HCT116 (cell line): ENCODE data around the gene SNX22. TPM values are rescaled to one million over a fixed set of nuclear protein-coding genes. Genes with fewer than 3 reads are reported as not detected.

Experiments used
- ATAC-seq: fragments of 200-7000 bp; cut with Tn5 transposase; 2 replicates; pipeline ENCODE4 v1.9.1; 2020; ENCODE audit warnings: mild to moderate bottlenecking, moderate library complexity
- BruUV-seq: library from RNA; stranded (reverse); fragments of 400-500 nt; replicated peaks from 2 replicates; lab custom pipeline; 2021; lab: Mats Ljungman, UMichigan
- CTCF ChIA-PET: fragments of 300-600 bp; sonication (Branson Sonifier 250); formaldehyde crosslinking; loops from one replicate; lab custom pipeline; 2021; ENCODE audit warnings: antibody characterized with exemption; lab: Charles Lee
- POLR2A ChIA-PET: fragments of 300-600, 350-600 bp; sonication (Branson Sonifier 250); formaldehyde crosslinking; loops from one replicate; lab custom pipeline; 2021; ENCODE audit warnings: antibody characterized with exemption; lab: Charles Lee
- RAD21 ChIA-PET, 2 experiments: fragments of 300-600 bp; sonication (Branson Sonifier 250); formaldehyde crosslinking; loops; one replicate each; lab custom pipeline; 2023; ENCODE audit warnings: low total read pairs in 2 of 2; ENCODE audit not compliant: uncharacterized antibody in 2 of 2, unreplicated experiment in 2 of 2, low non-redundant PET in 1 of 2; lab: Charles Lee
- DNase-seq: peaks from one replicate; pipeline ENCODE4 v3.0.0-alpha.2; 2010; ENCODE audit warnings: low read depth, low spot score
- H2AFZ ChIP-seq: fragments of 200-600 bp; shearing (Covaris generic), sonication (generic); 2 replicates; pipeline ENCODE4 v1.6.1; 2017; ENCODE audit warnings: low read depth, mixed run types, mixed read lengths, antibody characterized with exemption, low read length; ENCODE audit not compliant: poor library complexity, severe bottlenecking
- H3K27ac ChIP-seq: 2 replicates; pipeline ENCODE4 v1.5.1; 2012; ENCODE audit warnings: low read depth, low read length
- H3K27me3 ChIP-seq: fragments of 200-600 bp; sonication (generic); 2 replicates; pipeline ENCODE4 v1.6.1; 2016; ENCODE audit warnings: mixed run types, low read length, mixed read lengths; ENCODE audit not compliant: insufficient read depth
- H3K36me3 ChIP-seq, 2 experiments: fragments of 200-500 bp in 1 of 2; fragments of 200-600 bp in 1 of 2; sonication (Bioruptor generic) in 1 of 2; sonication (generic) in 1 of 2; 2 replicates each; pipeline versions ENCODE4 v1.5.1 to v1.6.1; 2014 to 2016; ENCODE audit warnings: low read length in 2 of 2, inconsistent platforms in 1 of 2, mixed read lengths in 1 of 2, mixed run types in 1 of 2; ENCODE audit not compliant: insufficient read depth in 2 of 2, control insufficient read depth in 1 of 2
- H3K4me1 ChIP-seq, 2 experiments: fragments of 200-600 bp in 1 of 2; sonication (generic) in 1 of 2; 2 replicates each; pipeline versions ENCODE4 v1.5.1 to v1.6.1; 2012 to 2017; ENCODE audit warnings: low read length in 2 of 2, inconsistent platforms in 1 of 2, mild to moderate bottlenecking in 1 of 2, mixed read lengths in 1 of 2, mixed run types in 1 of 2, moderate library complexity in 1 of 2; ENCODE audit not compliant: insufficient read depth in 2 of 2, control insufficient read depth in 1 of 2
- H3K4me2 ChIP-seq: fragments of 200-600 bp; sonication (generic); 2 replicates; pipeline ENCODE4 v1.6.1; 2017; ENCODE audit warnings: mixed run types, low read length, mixed read lengths
- H3K4me3 ChIP-seq, 2 experiments: fragments of 200-600 bp in 1 of 2; sonication (generic) in 1 of 2; replicated peaks in 1 of 2; 2 replicates each; pipeline ENCODE4 v1.5.1; 2011 to 2016; ENCODE audit warnings: low read length in 2 of 2, control low read depth in 1 of 2, low read depth in 1 of 2, mild to moderate bottlenecking in 1 of 2, mixed read lengths in 1 of 2, mixed run types in 1 of 2
- H3K79me2 ChIP-seq: fragments of 200-600 bp; sonication (generic); 2 replicates; pipeline ENCODE4 v1.6.1; 2017; ENCODE audit warnings: mild to moderate bottlenecking, mixed run types, low read length, moderate library complexity, mixed read lengths; ENCODE audit not compliant: insufficient read depth
- H3K9ac ChIP-seq: fragments of 200-600 bp; sonication (generic); 2 replicates; pipeline ENCODE4 v1.6.1; 2016; ENCODE audit warnings: low read length, mixed read lengths
- H3K9me2 ChIP-seq: fragments of 200-600 bp; sonication (generic), shearing (Covaris generic); 2 replicates; pipeline ENCODE4 v1.6.1; 2017; ENCODE audit warnings: mixed run types, mild to moderate bottlenecking, moderate library complexity; ENCODE audit not compliant: insufficient read depth
- H3K9me3 ChIP-seq, 2 experiments: fragments of 200-500 bp in 1 of 2; fragments of 200-600 bp in 1 of 2; sonication (Bioruptor generic) in 1 of 2; sonication (generic) in 1 of 2; 2 replicates each; pipeline ENCODE4 v1.6.1; 2014 to 2017; ENCODE audit warnings: low read length in 2 of 2, mixed read lengths in 2 of 2, inconsistent platforms in 1 of 2, low read depth in 1 of 2, mild to moderate bottlenecking in 1 of 2, mixed run types in 1 of 2, moderate library complexity in 1 of 2; ENCODE audit not compliant: control insufficient read depth in 1 of 2, insufficient read depth in 1 of 2
- H4K20me1 ChIP-seq: fragments of 200-600 bp; sonication (generic), shearing (Covaris generic); 2 replicates; pipeline ENCODE4 v1.6.1; 2017; ENCODE audit warnings: mixed run types, mild to moderate bottlenecking, moderate library complexity; ENCODE audit not compliant: insufficient read depth
- CBX3 ChIP-seq: IDR thresholded peaks from 2 replicates; pipeline ENCODE4 v1.6.1; 2012; ENCODE audit warnings: low read depth
- CEBPB ChIP-seq: IDR thresholded peaks from 2 replicates; pipeline ENCODE4 v1.6.1; 2012; ENCODE audit warnings: low read depth
- CTCF ChIP-seq, 3 experiments: fragments of 200-600 bp in 1 of 3; sonication (generic) in 1 of 3; IDR thresholded peaks in 2 of 3; conservative IDR thresholded peaks in 1 of 3; 2 replicates each; pipeline ENCODE4 v1.5.1; 2012 to 2017; ENCODE audit warnings: low read depth in 2 of 3, low read length in 2 of 3, antibody characterized with exemption in 1 of 3, borderline replicate concordance in 1 of 3, control low read depth in 1 of 3, mild to moderate bottlenecking in 1 of 3, mixed read lengths in 1 of 3, mixed run types in 1 of 3, moderate library complexity in 1 of 3; ENCODE audit not compliant: insufficient read depth in 1 of 3
- EGR1 ChIP-seq: IDR thresholded peaks from 2 replicates; pipeline ENCODE4 v1.6.1; 2012; ENCODE audit warnings: low read depth
- ELF1 ChIP-seq: IDR thresholded peaks from 2 replicates; pipeline ENCODE4 v1.6.1; 2012; ENCODE audit warnings: low read depth, borderline replicate concordance
- EZH2phosphoT487 ChIP-seq: fragments of 200-600 bp; IDR thresholded peaks from 2 replicates; pipeline ENCODE4 v1.6.1; 2018; ENCODE audit warnings: antibody characterized with exemption, borderline replicate concordance
- FOSL1 ChIP-seq: IDR thresholded peaks from 2 replicates; pipeline ENCODE4 v1.6.1; 2012; ENCODE audit warnings: low read depth
- MAX ChIP-seq: IDR thresholded peaks from 2 replicates; pipeline ENCODE4 v1.6.1; 2012
- POLR2A ChIP-seq: IDR thresholded peaks from 2 replicates; pipeline ENCODE4 v1.7.0; 2011; ENCODE audit warnings: borderline replicate concordance; ENCODE audit not compliant: insufficient read depth, insufficient read length; ENCODE audit errors: extremely low read depth
- RAD21 ChIP-seq: IDR thresholded peaks from 2 replicates; pipeline ENCODE4 v1.6.1; 2012; ENCODE audit warnings: low read depth, mild to moderate bottlenecking
- SIN3A ChIP-seq: IDR thresholded peaks from 2 replicates; pipeline ENCODE4 v1.6.1; 2012; ENCODE audit warnings: low read depth
- SP1 ChIP-seq: IDR thresholded peaks from 2 replicates; pipeline ENCODE4 v1.6.1; 2012; ENCODE audit warnings: low read depth
- SRF ChIP-seq: IDR thresholded peaks from 2 replicates; pipeline ENCODE4 v1.6.1; 2012; ENCODE audit warnings: low read depth
- YY1 ChIP-seq: IDR thresholded peaks from 2 replicates; pipeline ENCODE4 v1.6.1; 2011; ENCODE audit warnings: low read length, low read depth, moderate library complexity, mild to moderate bottlenecking; ENCODE audit not compliant: insufficient replicate concordance; ENCODE audit errors: extremely low read depth
- ZBTB33 ChIP-seq: IDR thresholded peaks from 2 replicates; pipeline ENCODE4 v1.6.1; 2011; ENCODE audit warnings: mild to moderate bottlenecking, low read length, moderate library complexity; ENCODE audit not compliant: insufficient replicate concordance; ENCODE audit errors: extremely low read depth
- ZNF274 ChIP-seq: fragments of 200-500 bp; sonication (Bioruptor generic); IDR thresholded peaks from 2 replicates; pipeline ENCODE4 v1.6.1; 2014; ENCODE audit warnings: mild to moderate bottlenecking, low read depth, low read length, inconsistent platforms
- intact Hi-C: fragments of 100-400 bp; cut with micrococcal nuclease; formaldehyde crosslinking; loops from 2 replicates; pipeline ENCODE4 v1.10.0; 2022
- total RNA-seq: library from RNA; stranded (reverse); gene quantifications from one replicate; pipeline ENCODE4 v1.2.1, GENCODE V29; 2021; ENCODE audit not compliant: unreplicated experiment
- TF ChIP-seq, protein P1 (sequence below): IDR thresholded peaks from 2 replicates; pipeline ENCODE4 v1.6.1; 2012; ENCODE audit warnings: low read depth
- TF ChIP-seq, protein P2 (sequence below): IDR thresholded peaks from 2 replicates; pipeline ENCODE4 v1.6.1; 2012

Gene SNX22
- total RNA-seq, 1 experiment from 2014 or later, result 6.3 TPM

DNA sequence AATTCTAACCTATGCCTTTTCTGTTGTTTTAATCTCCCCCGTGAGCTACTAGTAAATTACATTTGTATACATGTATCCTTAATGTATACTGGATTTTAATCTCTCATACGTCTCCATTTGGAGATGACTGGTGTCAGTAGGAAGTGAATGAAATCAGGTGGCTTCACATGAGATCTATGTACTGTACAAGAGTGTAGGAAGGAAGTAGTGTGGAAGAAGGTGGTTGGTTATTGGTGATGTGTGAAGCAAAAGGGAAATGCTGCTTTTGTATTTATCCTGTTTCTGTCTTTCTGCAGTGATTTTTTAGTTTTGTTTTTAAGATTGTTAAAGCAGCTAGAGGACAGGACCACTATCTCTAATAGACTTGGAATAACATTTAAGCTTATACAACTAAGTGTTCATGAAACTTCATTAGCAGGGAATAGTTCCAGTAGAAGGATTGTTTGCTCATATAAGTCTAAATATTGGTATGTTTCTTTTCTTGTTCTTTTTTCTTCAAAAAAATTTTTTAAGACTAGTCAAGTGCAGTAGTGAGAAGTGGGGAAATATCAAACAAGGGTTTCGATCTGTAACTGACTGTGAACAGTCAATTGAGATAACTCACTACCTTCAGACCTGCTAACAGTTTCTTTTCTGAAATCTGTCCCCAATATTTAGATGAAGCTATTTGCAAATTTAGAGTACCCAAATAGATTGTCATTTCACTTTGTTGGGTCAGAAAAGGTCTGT, 40.4 kb upstream of the SNX22 start:
- DNase-seq (no peak), ATAC-seq (no peak)
- intact Hi-C loops, result no loop called here
- H3K4me2 ChIP-seq, result no peak overlapping the region
- H3K79me2 ChIP-seq, result peaks cover 58% of the 10 kb centered on the region
- CTCF ChIA-PET, result no interaction called here
- H3K27ac ChIP-seq, result no peak overlapping the region
- no peaks in the 10 kb centered on the region for H3K9me2 ChIP-seq
- no TSS peak for BruUV-seq
- no peak overlapping the region for H3K9ac ChIP-seq
- no peak overlapping the region for H2AFZ ChIP-seq
- peaks cover 5 to 16% of the 10 kb centered on the region in 2 experiments; a peak in 3 of 4 replicates for H3K36me3 ChIP-seq
- RAD21 ChIA-PET, result no interaction called here
- POLR2A ChIA-PET, result no interaction called here
- TF ChIP-seq SP1, result no peak
- TF ChIP-seq, protein P1, sequence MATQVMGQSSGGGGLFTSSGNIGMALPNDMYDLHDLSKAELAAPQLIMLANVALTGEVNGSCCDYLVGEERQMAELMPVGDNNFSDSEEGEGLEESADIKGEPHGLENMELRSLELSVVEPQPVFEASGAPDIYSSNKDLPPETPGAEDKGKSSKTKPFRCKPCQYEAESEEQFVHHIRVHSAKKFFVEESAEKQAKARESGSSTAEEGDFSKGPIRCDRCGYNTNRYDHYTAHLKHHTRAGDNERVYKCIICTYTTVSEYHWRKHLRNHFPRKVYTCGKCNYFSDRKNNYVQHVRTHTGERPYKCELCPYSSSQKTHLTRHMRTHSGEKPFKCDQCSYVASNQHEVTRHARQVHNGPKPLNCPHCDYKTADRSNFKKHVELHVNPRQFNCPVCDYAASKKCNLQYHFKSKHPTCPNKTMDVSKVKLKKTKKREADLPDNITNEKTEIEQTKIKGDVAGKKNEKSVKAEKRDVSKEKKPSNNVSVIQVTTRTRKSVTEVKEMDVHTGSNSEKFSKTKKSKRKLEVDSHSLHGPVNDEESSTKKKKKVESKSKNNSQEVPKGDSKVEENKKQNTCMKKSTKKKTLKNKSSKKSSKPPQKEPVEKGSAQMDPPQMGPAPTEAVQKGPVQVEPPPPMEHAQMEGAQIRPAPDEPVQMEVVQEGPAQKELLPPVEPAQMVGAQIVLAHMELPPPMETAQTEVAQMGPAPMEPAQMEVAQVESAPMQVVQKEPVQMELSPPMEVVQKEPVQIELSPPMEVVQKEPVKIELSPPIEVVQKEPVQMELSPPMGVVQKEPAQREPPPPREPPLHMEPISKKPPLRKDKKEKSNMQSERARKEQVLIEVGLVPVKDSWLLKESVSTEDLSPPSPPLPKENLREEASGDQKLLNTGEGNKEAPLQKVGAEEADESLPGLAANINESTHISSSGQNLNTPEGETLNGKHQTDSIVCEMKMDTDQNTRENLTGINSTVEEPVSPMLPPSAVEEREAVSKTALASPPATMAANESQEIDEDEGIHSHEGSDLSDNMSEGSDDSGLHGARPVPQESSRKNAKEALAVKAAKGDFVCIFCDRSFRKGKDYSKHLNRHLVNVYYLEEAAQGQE, result no peak
- TF ChIP-seq SIN3A, result no peak
- TF ChIP-seq POLR2A, result no peak
- TF ChIP-seq CEBPB, result no peak
- TF ChIP-seq FOSL1, result no peak
- no peak for TF ChIP-seq CTCF (IDR thresholded peaks at IDR 0.05 in 2 of 3, conservative IDR thresholded peaks at IDR 0.05 in 1 of 3; ENCODE audit: borderline replicate concordance in 1 of 3, insufficient read depth in 1 of 3, low read depth in 2 of 3, low read length in 2 of 3)
- TF ChIP-seq EZH2phosphoT487, result no peak
- no peak for TF ChIP-seq CBX3
- no peak for TF ChIP-seq RAD21
- no peak for TF ChIP-seq ZNF274
- TF ChIP-seq, protein P2, sequence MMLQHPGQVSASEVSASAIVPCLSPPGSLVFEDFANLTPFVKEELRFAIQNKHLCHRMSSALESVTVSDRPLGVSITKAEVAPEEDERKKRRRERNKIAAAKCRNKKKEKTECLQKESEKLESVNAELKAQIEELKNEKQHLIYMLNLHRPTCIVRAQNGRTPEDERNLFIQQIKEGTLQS, result no peak
- TF ChIP-seq SRF, result no peak
- no peak for TF ChIP-seq ELF1
- no peak for TF ChIP-seq ZBTB33
- TF ChIP-seq MAX, result no peak
- TF ChIP-seq EGR1, result no peak
- no peak for TF ChIP-seq YY1
- H3K9me3 ChIP-seq, result no peaks in the 10 kb centered on the region
- H3K4me1 ChIP-seq, result no peaks in the 10 kb centered on the region
- no peak overlapping the region for H3K4me3 ChIP-seq
- H4K20me1 ChIP-seq, result peaks cover 8% of the 10 kb centered on the region; the same call in 1 of the 2 replicates
- H3K27me3 ChIP-seq, result no peaks in the 10 kb centered on the region
